BLaER1 treated with 17β-estradiol and CSF1 and Interleukin-3, amounts not matched to agents 10 nM and 100 nM (cell line): ENCODE data around the gene SPIN1.
"Not testable (repeated sequence)": the region's sequence is repeated elsewhere in the genome, so short reads cannot be mapped to it uniquely, and the experiment has no call there.

Experiments used
- H3K27ac ChIP-seq, 11 experiments: shearing (Covaris generic); formaldehyde crosslinking; 2 replicates each; pipeline ENCODE4 v1.8.1; 2022
- H3K27me3 ChIP-seq, 11 experiments: shearing (Covaris generic); formaldehyde crosslinking; 2 replicates each; pipeline ENCODE4 v1.8.1; 2022
- H3K36me3 ChIP-seq, 11 experiments: shearing (Covaris generic); formaldehyde crosslinking; 2 replicates each; pipeline ENCODE4 v1.8.1; 2022
- H3K4me1 ChIP-seq, 10 experiments: shearing (Covaris generic); formaldehyde crosslinking; 2 replicates each; pipeline ENCODE4 v1.8.1; 2022
- H3K4me2 ChIP-seq, 11 experiments: shearing (Covaris generic); formaldehyde crosslinking; 2 replicates each; pipeline ENCODE4 v1.8.1; 2022
- H3K4me3 ChIP-seq, 10 experiments: shearing (Covaris generic); formaldehyde crosslinking; 2 replicates each; pipeline ENCODE4 v1.8.1; 2022
- H3K9ac ChIP-seq, 11 experiments: shearing (Covaris generic); formaldehyde crosslinking; 2 replicates each; pipeline ENCODE4 v1.8.1; 2022
- H3K9me3 ChIP-seq, 11 experiments: shearing (Covaris generic); formaldehyde crosslinking; replicated peaks in 1 of 11; 2 replicates each; pipeline ENCODE4 v1.8.1; 2022
- H4K20me1 ChIP-seq, 11 experiments: shearing (Covaris generic); formaldehyde crosslinking; 2 replicates each; pipeline ENCODE4 v1.8.1; 2022
- Cebpa-rat ChIP-seq, 11 experiments: shearing (Covaris generic); IDR thresholded peaks; 2 replicates each; pipeline ENCODE4 v1.8.1; 2022

Gene SPIN1

DNA sequence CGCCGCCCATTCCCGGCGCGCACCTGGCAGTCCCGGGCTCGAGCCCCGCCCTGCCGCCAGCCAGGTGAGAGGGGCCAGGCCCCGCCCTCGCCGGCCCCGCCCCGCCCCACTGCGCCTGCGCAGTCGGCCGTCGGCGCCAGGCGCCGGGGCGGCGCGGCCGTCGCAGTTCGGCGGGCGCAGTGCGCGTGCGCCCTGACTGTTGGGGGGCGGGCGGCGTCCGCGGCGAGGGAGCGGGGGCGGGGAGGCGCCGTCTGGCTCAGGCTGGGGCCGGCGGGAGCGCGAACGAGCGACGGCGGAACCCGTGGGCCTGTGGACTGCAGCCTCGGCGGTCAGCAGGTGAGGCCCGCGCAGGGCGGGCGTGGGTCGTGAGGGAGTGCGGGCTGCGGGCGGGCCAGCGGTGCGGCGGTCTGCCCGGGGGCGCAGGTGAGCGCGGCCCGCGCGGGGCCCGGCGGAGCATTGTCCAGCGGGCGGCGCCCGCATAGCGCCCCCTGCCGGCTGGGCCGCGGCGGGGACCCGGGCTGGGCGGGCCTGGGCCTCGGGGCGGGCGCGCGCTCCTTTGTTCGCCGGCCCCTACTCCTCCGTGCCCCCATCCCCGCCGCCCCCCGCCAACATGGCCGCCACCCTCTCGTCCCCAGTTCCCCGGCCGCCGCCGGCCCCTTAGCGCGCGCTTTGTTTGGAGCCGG, at the start of gene SPIN1:
Gene SPIN1 (plus strand): TSS at position 242 of the 683 bp plus-strand sequence. CDS start 38,096 bp downstream, outside the sequence.
- H3K4me1 ChIP-seq: peaks cover 48 to 62% (median 51%) of the 10 kb centered on the region in 10 experiments
- H3K4me2 ChIP-seq: peak within 1 kb of the TSS; percentile 89 to 99 (median 95)
- H3K36me3 ChIP-seq: peaks cover 0 to 30% (median 7%) of the 10 kb centered on the region in 11 experiments; a peak in 13 of 22 replicates
- peaks cover 17 to 43% (median 38%) of the 10 kb centered on the region in 11 experiments; a peak in 20 of 22 replicates for H4K20me1 ChIP-seq
- no peak for TF ChIP-seq Cebpa-rat (IDR thresholded peaks at IDR 0.05)
- no peaks in the 10 kb centered on the region for H3K27me3 ChIP-seq
- peak within 1 kb of the TSS; percentile 73 to 95 (median 86) for H3K4me3 ChIP-seq
- H3K27ac ChIP-seq: peak within 1 kb of the TSS; percentile 80 to 99 (median 97)
- peaks cover 0 to 2% (median 0%) of the 10 kb centered on the region in 11 experiments; a peak in 4 of 22 replicates for H3K9me3 ChIP-seq
- peak within 1 kb of the TSS; percentile 91 to 99 (median 96) for H3K9ac ChIP-seq

DNA sequence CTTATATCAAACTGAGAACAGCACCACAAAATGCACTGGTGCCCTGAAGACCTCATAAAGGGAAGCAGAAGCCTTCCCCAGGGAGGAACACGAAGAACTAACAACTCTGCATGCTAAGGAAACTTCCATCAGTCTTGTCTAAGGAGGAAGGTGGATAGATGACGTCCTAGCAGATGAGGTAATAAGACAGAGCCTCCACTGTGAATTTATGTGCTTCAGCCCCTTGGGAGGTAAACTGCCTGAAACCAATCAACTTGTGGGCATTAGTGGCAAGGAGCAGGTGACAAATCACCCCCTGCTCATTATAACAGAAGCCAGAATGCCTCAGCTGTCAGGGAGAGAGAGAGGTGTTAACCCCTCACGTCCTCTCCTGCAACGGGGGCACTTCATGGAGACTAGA, 48.9 kb upstream of the SPIN1 start:
- Histone ChIP-seq H3K27ac (peak overlapping the region in 8 of 11 experiments; percentile 76 to 87 (median 83); a peak in 16 of 22 replicates), H3K4me1 (peaks cover 49 to 88% (median 80%) of the 10 kb centered on the region in 10 experiments), H3K9ac (peak overlapping the region in 8 of 11 experiments; percentile 18 to 73 (median 67); a peak in 12 of 22 replicates), H4K20me1 (no peaks in the 10 kb centered on the region; a peak in 1 of 22 replicates), H3K4me3 (peak overlapping the region in 6 of 10 experiments; percentile 1 to 41 (median 20); a peak in 6 of 20 replicates), H3K4me2 (peak overlapping the region; percentile 67 to 89 (median 81)), H3K9me3 (peaks cover under 1 to 12% (median 4%) of the 10 kb centered on the region in 11 experiments; a peak in 15 of 22 replicates), H3K27me3 (no peaks in the 10 kb centered on the region), H3K36me3 (no peaks in the 10 kb centered on the region)
- 0 out of 22 replicates have a peak, but pooled peaks of 1 of the 11 experiments have one; percentile 16 for TF ChIP-seq Cebpa-rat (IDR thresholded peaks at IDR 0.05)

DNA sequence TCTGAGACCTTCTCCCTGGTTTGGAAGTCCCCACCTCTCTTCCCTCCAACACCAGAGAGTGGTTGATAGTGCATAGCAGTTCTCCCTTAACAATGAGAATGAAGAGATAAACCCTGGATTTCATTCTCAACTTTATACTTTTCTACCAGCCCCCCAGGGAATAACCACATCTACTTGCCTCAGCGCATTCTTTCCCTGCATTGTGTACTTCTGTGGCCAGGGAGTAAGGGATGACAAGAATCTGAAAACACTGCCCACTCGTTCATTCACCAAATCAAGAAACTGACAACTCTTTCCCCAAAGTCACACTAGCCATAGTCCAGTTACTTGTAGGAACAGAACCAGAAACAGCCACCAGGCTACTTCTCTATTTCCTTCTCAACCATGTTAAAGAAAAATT, 46.0 kb upstream of the SPIN1 start:
- peaks cover 6 to 26% (median 11%) of the 10 kb centered on the region in 11 experiments; a peak in 15 of 22 replicates for H3K9me3 ChIP-seq
- H3K4me2 ChIP-seq: peak overlapping the region; percentile 41 to 89 (median 81); a peak in 21 of 22 replicates
- H3K9ac ChIP-seq: no peak overlapping the region
- H3K4me3 ChIP-seq: no peak overlapping the region
- peaks cover 49 to 59% (median 57%) of the 10 kb centered on the region in 10 experiments for H3K4me1 ChIP-seq
- no peaks in the 10 kb centered on the region; a peak in 1 of 22 replicates for H4K20me1 ChIP-seq
- no peaks in the 10 kb centered on the region for H3K36me3 ChIP-seq
- TF ChIP-seq Cebpa-rat (IDR thresholded peaks at IDR 0.05): no peak
- no peaks in the 10 kb centered on the region for H3K27me3 ChIP-seq
- peak overlapping the region in 5 of 11 experiments; percentile 3 to 87 (median 56); a peak in 8 of 22 replicates for H3K27ac ChIP-seq

DNA sequence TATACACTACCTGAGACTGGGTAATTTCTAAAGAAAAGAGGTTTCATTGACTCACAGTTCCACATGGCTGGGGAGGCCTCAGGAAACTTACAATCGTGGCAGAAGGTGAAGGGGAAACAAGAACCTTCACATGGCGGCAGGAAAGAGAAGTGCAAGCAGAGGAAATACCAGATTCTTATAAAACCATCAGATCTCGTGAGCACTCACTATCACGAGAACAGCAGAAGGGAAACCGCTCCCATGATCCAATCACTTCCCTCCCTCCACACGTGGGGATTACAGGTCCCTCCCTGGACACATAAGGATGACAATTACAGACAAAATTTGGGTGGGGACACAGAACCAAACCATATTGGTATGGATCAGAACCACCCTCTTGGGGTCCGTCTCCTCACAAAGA, 44.2 kb upstream of the SPIN1 start:
- no peak overlapping the region for H3K9ac ChIP-seq
- H3K36me3 ChIP-seq: no peaks in the 10 kb centered on the region
- no peaks in the 10 kb centered on the region; a peak in 1 of 22 replicates for H4K20me1 ChIP-seq
- H3K9me3 ChIP-seq: peaks cover 6 to 26% (median 11%) of the 10 kb centered on the region in 11 experiments; a peak in 15 of 22 replicates
- H3K27me3 ChIP-seq: no peaks in the 10 kb centered on the region
- H3K4me2 ChIP-seq: no peak overlapping the region
- H3K4me3 ChIP-seq: no peak overlapping the region
- H3K4me1 ChIP-seq: peaks cover 34 to 41% (median 39%) of the 10 kb centered on the region in 10 experiments
- no peak overlapping the region for H3K27ac ChIP-seq
- TF ChIP-seq Cebpa-rat (IDR thresholded peaks at IDR 0.05): no peak

DNA sequence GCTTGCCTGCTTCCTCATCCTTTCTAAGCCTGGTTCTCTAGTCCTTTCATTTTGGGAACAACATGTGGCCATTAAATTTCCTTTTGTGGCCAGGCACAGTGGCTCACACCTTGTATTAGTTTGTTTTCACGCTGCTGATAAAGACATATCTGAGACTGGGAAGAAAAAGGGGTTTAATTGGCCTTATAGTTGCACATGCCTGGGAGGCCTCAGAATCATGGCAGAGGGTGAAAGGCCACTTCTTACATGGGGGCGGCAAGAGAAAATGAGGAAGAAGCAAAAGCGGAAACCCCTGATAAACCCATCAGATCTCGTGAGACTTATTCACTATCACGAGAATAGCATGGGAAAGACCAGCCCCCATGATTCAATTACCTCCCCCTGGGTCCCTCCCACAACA, 37.9 kb upstream of the SPIN1 start:
- H3K27ac ChIP-seq: peak overlapping the region in 6 of 11 experiments; percentile 3 to 65 (median 36); a peak in 10 of 22 replicates
- not testable (repeated sequence) for H3K27me3 ChIP-seq

DNA sequence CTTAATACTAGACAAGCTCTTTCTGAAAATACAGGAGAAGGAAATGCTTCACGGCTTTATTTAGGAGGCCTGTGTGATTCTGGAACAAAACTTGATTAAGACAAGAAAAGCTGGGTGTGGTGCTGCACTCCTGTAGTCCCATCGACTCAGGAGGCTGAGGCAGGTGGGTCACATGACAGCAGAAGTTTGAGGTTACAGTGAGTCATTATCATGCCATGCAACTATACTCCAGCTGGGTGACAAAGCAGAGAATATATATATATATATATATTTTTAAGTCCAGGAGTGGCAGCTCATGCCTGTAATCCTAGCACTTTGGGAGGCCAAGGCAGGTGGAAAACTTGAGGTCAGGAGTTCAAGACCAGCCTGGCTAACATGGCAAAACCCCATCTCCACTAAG, 33.1 kb upstream of the SPIN1 start:
- H3K9me3 ChIP-seq: peaks cover 53 to 64% (median 57%) of the 10 kb centered on the region in 11 experiments
- peaks cover 2 to 9% (median 3%) of the 10 kb centered on the region in 10 experiments for H3K4me1 ChIP-seq
- H3K9ac ChIP-seq: no peak overlapping the region
- TF ChIP-seq Cebpa-rat (IDR thresholded peaks at IDR 0.05): no peak
- no peak overlapping the region for H3K4me3 ChIP-seq
- no peaks in the 10 kb centered on the region for H3K27me3 ChIP-seq
- H3K27ac ChIP-seq: no peak overlapping the region
- peaks cover 0 to 7% (median 0%) of the 10 kb centered on the region in 11 experiments; a peak in 1 of 22 replicates for H3K36me3 ChIP-seq
- H3K4me2 ChIP-seq: no peak overlapping the region
- no peaks in the 10 kb centered on the region for H4K20me1 ChIP-seq

More for the DNA sequence above, 37.9 kb upstream of the SPIN1 start:
- H3K4me3 ChIP-seq, H4K20me1 ChIP-seq, H3K36me3 ChIP-seq, H3K9ac ChIP-seq: not testable (repeated sequence)
- Histone ChIP-seq H3K4me1 (peaks cover 10 to 15% (median 12%) of the 10 kb centered on the region in 10 experiments), H3K9me3 (peaks cover 17 to 35% (median 21%) of the 10 kb centered on the region in 11 experiments), H3K4me2 (peak overlapping the region; percentile 30 to 68 (median 47); a peak in 21 of 22 replicates)

DNA sequence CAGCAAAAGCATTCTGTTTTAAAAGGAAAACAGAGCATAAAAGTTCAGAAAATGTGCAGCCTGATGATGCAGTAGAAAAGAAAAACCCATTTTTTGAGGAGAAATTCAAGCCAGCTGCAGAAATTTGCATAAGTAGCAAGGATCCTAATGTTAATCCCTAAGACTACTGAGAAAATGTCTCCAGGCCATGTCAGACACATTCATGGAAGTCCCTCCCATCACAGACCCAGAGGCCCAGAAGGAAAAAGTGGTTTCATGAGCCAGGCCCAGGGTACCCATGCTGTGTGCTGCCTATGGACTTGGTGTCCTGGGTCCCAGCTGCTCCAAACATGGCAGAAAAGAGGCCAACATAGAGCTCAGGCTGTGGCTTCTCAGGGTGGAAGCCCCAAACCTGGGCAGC, 31.0 kb upstream of the SPIN1 start:
- H3K36me3 ChIP-seq, H3K27ac ChIP-seq, H3K9ac ChIP-seq, H3K4me1 ChIP-seq, H3K4me2 ChIP-seq, H4K20me1 ChIP-seq, H3K4me3 ChIP-seq, H3K27me3 ChIP-seq: not testable (repeated sequence)
- peaks cover 53 to 63% (median 56%) of the 10 kb centered on the region in 11 experiments for H3K9me3 ChIP-seq

DNA sequence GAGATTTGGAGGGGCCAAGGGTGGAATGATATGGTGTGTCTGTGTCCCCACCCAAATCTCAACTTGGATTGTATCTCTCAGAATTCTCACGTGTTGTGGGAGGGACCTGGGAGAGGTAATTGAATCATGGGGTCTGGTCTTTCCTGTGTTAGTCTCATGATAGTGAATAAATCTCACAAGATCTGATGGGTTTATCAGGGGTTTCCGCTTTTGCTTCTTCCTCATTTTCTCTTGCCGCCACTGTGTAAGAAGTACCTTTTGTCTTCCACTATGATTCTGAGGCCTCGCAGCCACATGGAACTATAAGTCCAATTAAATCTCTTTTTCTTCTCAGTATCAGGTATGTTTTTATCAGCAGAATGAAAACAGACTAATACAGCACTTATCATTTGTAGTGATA, 29.5 kb upstream of the SPIN1 start:
- H4K20me1 ChIP-seq: no peaks in the 10 kb centered on the region
- no peaks in the 10 kb centered on the region for H3K4me1 ChIP-seq
- H3K36me3 ChIP-seq: peaks cover 0 to 7% (median 0%) of the 10 kb centered on the region in 11 experiments; a peak in 1 of 22 replicates
- no peak overlapping the region for H3K4me3 ChIP-seq
- no peaks in the 10 kb centered on the region for H3K27me3 ChIP-seq
- no peak overlapping the region for H3K4me2 ChIP-seq
- H3K27ac ChIP-seq: no peak overlapping the region
- H3K9me3 ChIP-seq: peaks cover 50 to 57% (median 53%) of the 10 kb centered on the region in 11 experiments
- no peak overlapping the region for H3K9ac ChIP-seq
- no peak for TF ChIP-seq Cebpa-rat (IDR thresholded peaks at IDR 0.05)

DNA sequence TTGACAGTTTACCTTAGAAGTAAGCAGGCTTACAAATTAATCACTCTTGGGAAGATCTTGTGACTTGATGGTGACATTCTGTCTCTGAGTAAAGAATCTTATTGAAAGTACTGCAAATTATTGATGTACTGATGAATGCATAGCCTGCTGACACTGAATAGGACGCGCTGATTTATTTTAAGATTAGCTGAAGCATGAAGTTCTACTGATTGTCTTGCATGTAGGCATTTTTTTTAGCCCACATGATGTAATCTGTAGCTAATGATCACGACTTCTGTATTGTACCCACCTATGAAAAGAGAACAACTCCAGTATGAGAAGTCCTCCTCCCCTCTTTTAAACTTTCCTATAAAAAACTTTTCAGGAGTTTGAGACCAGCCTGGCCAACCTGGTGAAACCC, 28.3 kb upstream of the SPIN1 start:
- Histone ChIP-seq H3K4me3 (no peak overlapping the region), H3K27me3 (no peaks in the 10 kb centered on the region), H3K36me3 (no peaks in the 10 kb centered on the region), H4K20me1 (no peaks in the 10 kb centered on the region), H3K4me2 (no peak overlapping the region), H3K4me1 (no peaks in the 10 kb centered on the region), H3K9me3 (peaks cover 38 to 49% (median 44%) of the 10 kb centered on the region in 11 experiments), H3K27ac (no peak overlapping the region), H3K9ac (no peak overlapping the region)
- no peak for TF ChIP-seq Cebpa-rat (IDR thresholded peaks at IDR 0.05)
